Hepatocyte (in vitro differentiated cells): ENCODE measurements around the gene ADAMTS9.

Source experiments
- CTCF ChIP-seq: fragments of 200-600 bp; sonication (generic); IDR thresholded peaks from 2 replicates; pipeline ENCODE4 v1.5.1; 2016; ENCODE audit warnings: antibody characterized with exemption, mild to moderate bottlenecking; ENCODE audit not compliant: poor library complexity
- EZH2 ChIP-seq: fragments of 200-600 bp; sonication (generic); IDR thresholded peaks from 2 replicates; pipeline ENCODE4 v1.6.1; 2016; ENCODE audit warnings: antibody characterized with exemption, mild to moderate bottlenecking, borderline replicate concordance

GRCh38 chr3:64617610-64618009 is 70.2 kb downstream of the ADAMTS9 start:
- TF ChIP-seq CTCF: no peak
- no peak for TF ChIP-seq EZH2
